GM12801 (cell line): ENCODE data around the gene SH3PXD2A.

Experiments
- CTCF ChIP-seq: IDR thresholded peaks from one replicate; pipeline ENCODE4 v1.5.1; 2011; ENCODE audit warnings: control low read depth; ENCODE audit not compliant: insufficient read length; ENCODE audit errors: extremely low read depth

Gene SH3PXD2A

GRCh38 chr10:103711351-103711994, 143.9 kb downstream of the SH3PXD2A start:
- TF ChIP-seq CTCF: no peak

GRCh38 chr10:103710490-103710889, 144.9 kb downstream of the SH3PXD2A start:
- no peak for TF ChIP-seq CTCF

GRCh38 chr10:103709341-103709920, 145.9 kb downstream of the SH3PXD2A start:
- no peak for TF ChIP-seq CTCF

- no peak for TF ChIP-seq CTCF
Measured at GRCh38 chr10:103708627-103709288, 146.6 kb downstream of the SH3PXD2A start.

- TF ChIP-seq CTCF: no peak
Measured at GRCh38 chr10:103707956-103708626, 147.3 kb downstream of the SH3PXD2A start.

GRCh38 chr10:103706762-103707161, 148.6 kb downstream of the SH3PXD2A start:
- no peak for TF ChIP-seq CTCF

GRCh38 chr10:103706047-103706446, 149.3 kb downstream of the SH3PXD2A start:
- TF ChIP-seq CTCF: no peak
